GM23338 (cell line): ENCODE results near the gene DLL1. TPM values are rescaled to one million over a fixed set of nuclear protein-coding genes. Genes with fewer than 3 reads are reported as not detected.

Experiments
- ATAC-seq: fragments of 200-7000 bp; cut with Tn5 transposase; 3 replicates; pipeline ENCODE4 v1.9.1; 2020
- DNase-seq: peaks from one replicate; pipeline ENCODE4 v3.0.0-alpha.2; 2015; ENCODE audit warnings: low spot score
- H2AFZ ChIP-seq: fragments of 200-600 bp; sonication (generic); 2 replicates; pipeline ENCODE4 v1.8.0; 2016; ENCODE audit warnings: antibody characterized with exemption, mild to moderate bottlenecking, moderate library complexity
- H3F3A ChIP-seq: fragments of 200-600 bp; sonication (generic); replicated peaks from 2 replicates; pipeline ENCODE4 v1.8.0; 2017; ENCODE audit warnings: antibody characterized with exemption, mixed run types, low read depth
- H3K27ac ChIP-seq: fragments of 200-600 bp; sonication (generic); 2 replicates; pipeline ENCODE4 v1.6.1; 2016; ENCODE audit warnings: low read depth
- H3K27me3 ChIP-seq: fragments of 200-600 bp; sonication (generic); 2 replicates; pipeline ENCODE4 v1.8.0; 2016; ENCODE audit warnings: mild to moderate bottlenecking, mixed run types, moderate library complexity; ENCODE audit not compliant: insufficient read depth
- H3K36me3 ChIP-seq: fragments of 200-600 bp; sonication (generic); 2 replicates; pipeline ENCODE4 v1.8.0; 2016; ENCODE audit warnings: mild to moderate bottlenecking; ENCODE audit not compliant: insufficient read depth
- H3K4me1 ChIP-seq: fragments of 200-600 bp; sonication (generic); 2 replicates; pipeline ENCODE4 v1.8.0; 2016; ENCODE audit warnings: mild to moderate bottlenecking, moderate library complexity; ENCODE audit not compliant: insufficient read depth
- H3K4me2 ChIP-seq: fragments of 200-600 bp; sonication (generic); 2 replicates; pipeline ENCODE4 v1.7.1; 2017; ENCODE audit warnings: mixed run types
- H3K4me3 ChIP-seq: fragments of 200-600 bp; sonication (generic); 2 replicates; pipeline ENCODE4 v1.6.1; 2016; ENCODE audit warnings: mixed run types
- H3K79me2 ChIP-seq: fragments of 200-600 bp; sonication (generic); replicated peaks from 2 replicates; pipeline ENCODE4 v1.8.0; 2017; ENCODE audit warnings: mild to moderate bottlenecking; ENCODE audit not compliant: insufficient read depth
- H3K9me2 ChIP-seq: fragments of 200-600 bp; sonication (generic); 2 replicates; pipeline ENCODE4 v1.8.0; 2017; ENCODE audit not compliant: insufficient read depth
- H4K20me1 ChIP-seq: fragments of 200-600 bp; sonication (generic); replicated peaks from 2 replicates; pipeline ENCODE4 v1.8.0; 2017; ENCODE audit warnings: mild to moderate bottlenecking; ENCODE audit not compliant: insufficient read depth
- H3K27ac Mint-ChIP-seq: 2 replicates; pipeline ENCODE4 v1.8.0; 2020; ENCODE audit warnings: inconsistent platforms, mild to moderate bottlenecking, moderate library complexity, mixed read lengths
- H3K27me3 Mint-ChIP-seq: 3 replicates; pipeline ENCODE4 v1.8.0; 2022; ENCODE audit warnings: low read depth, mild to moderate bottlenecking, moderate library complexity, mixed read lengths, inconsistent platforms; ENCODE audit not compliant: insufficient read depth, poor library complexity
- H3K36me3 Mint-ChIP-seq: 3 replicates; pipeline ENCODE4 v1.8.0; 2021; ENCODE audit warnings: low read depth, mild to moderate bottlenecking, inconsistent platforms, moderate library complexity, mixed read lengths
- H3K4me1 Mint-ChIP-seq: 3 replicates; pipeline ENCODE4 v1.8.0; 2020; ENCODE audit warnings: mild to moderate bottlenecking, inconsistent platforms, mixed read lengths
- H3K4me3 Mint-ChIP-seq: 3 replicates; pipeline ENCODE4 v1.8.0; 2021; ENCODE audit warnings: moderate library complexity, mild to moderate bottlenecking, inconsistent platforms, mixed read lengths
- H3K9me3 Mint-ChIP-seq: 3 replicates; pipeline ENCODE4 v1.8.0; 2020; ENCODE audit warnings: moderate library complexity, mild to moderate bottlenecking, inconsistent platforms, mixed read lengths
- CREB1 ChIP-seq: fragments of 250-450 bp; sonication (Bioruptor Pico); IDR thresholded peaks from 2 replicates; pipeline ENCODE4 v1.5.0; 2020; ENCODE audit warnings: low read depth, mild to moderate bottlenecking, moderate library complexity
- CTCF ChIP-seq, 2 experiments: fragments of 200-600 bp in 1 of 2; sonication (generic) in 1 of 2; conservative IDR thresholded peaks; 2 replicates each; pipeline versions ENCODE4 v1.5.1 to v1.6.1; 2016 to 2017; ENCODE audit warnings: antibody characterized with exemption in 2 of 2, low read depth in 2 of 2, mild to moderate bottlenecking in 2 of 2, moderate library complexity in 1 of 2
- ETS1 ChIP-seq: IDR thresholded peaks from 2 replicates; pipeline ENCODE4 v1.6.1; 2016; ENCODE audit warnings: antibody characterized with exemption
- EZH2 ChIP-seq: fragments of 200-600 bp; sonication (generic); IDR thresholded peaks from one replicate; pipeline ENCODE4 v1.8.0; 2017; ENCODE audit warnings: antibody characterized with exemption, mild to moderate bottlenecking, low read depth; ENCODE audit not compliant: unreplicated experiment
- EZH2phosphoT487 ChIP-seq: fragments of 200-600 bp; sonication (generic); IDR thresholded peaks from one replicate; pipeline ENCODE4 v1.8.1; 2018; ENCODE audit warnings: antibody characterized with exemption; ENCODE audit not compliant: unreplicated experiment
- JUNB ChIP-seq: IDR thresholded peaks from one replicate; pipeline ENCODE4 v1.6.1; 2016; ENCODE audit warnings: antibody characterized with exemption; ENCODE audit not compliant: unreplicated experiment
- NANOG ChIP-seq: IDR thresholded peaks from 2 replicates; pipeline ENCODE4 v1.6.1; 2016; ENCODE audit warnings: antibody characterized with exemption, borderline replicate concordance
- POLR2AphosphoS5 ChIP-seq: IDR thresholded peaks from 2 replicates; pipeline ENCODE4 v1.6.1; 2016; ENCODE audit warnings: antibody characterized with exemption, low read depth
- REST ChIP-seq: IDR thresholded peaks from one replicate; pipeline ENCODE4 v1.6.1; 2018; ENCODE audit warnings: antibody characterized with exemption; ENCODE audit not compliant: unreplicated experiment
- STAT1 ChIP-seq: IDR thresholded peaks from one replicate; pipeline ENCODE4 v1.6.1; 2016; ENCODE audit warnings: antibody characterized with exemption; ENCODE audit not compliant: unreplicated experiment
- ZNF114 ChIP-seq: fragments of 250-450 bp; sonication (Bioruptor Pico); IDR thresholded peaks from 2 replicates; pipeline ENCODE4 v1.5.0; 2020; ENCODE audit warnings: mild to moderate bottlenecking, moderate library complexity
- ZNF331 ChIP-seq: fragments of 250-450 bp; sonication (Bioruptor Pico); IDR thresholded peaks from 2 replicates; pipeline ENCODE4 v1.5.0; 2020; ENCODE audit warnings: low read depth, mild to moderate bottlenecking, moderate library complexity
- ZNF462 ChIP-seq: fragments of 250-450 bp; sonication (Bioruptor Pico); IDR thresholded peaks from 2 replicates; pipeline ENCODE4 v1.5.0; 2020; ENCODE audit warnings: mild to moderate bottlenecking, moderate library complexity
- polyA plus RNA-seq: library from polyadenylated mRNA; unstranded; fragments of >200 nt; fragmentation: Nextera tagmentation; extraction: Ambion mirVana; gene quantifications from 2 replicates; pipeline ENCODE4 v1.2.1, GENCODE V29; 2016
- total RNA-seq: library from RNA; depleted of rRNA; stranded (reverse); fragments of >200 nt; shearing (Covaris generic); gene quantifications from 2 replicates; pipeline ENCODE4 v1.2.3, GENCODE V29; 2014

DLL1 gene
- total and polyA plus RNA-seq, 2 experiments from 2014 or later: 2.2 to 4.6 TPM

- ATAC-seq (no peak), DNase-seq (no peak)
- Histone ChIP-seq H3F3A (0 out of 2 replicates have a peak, but pooled peaks cover 3% of the 10 kb centered on the region), H3K36me3 (peaks cover 2% of the 10 kb centered on the region; the same call in 1 of the 2 replicates), H3K79me2 (peaks cover 57% of the 10 kb centered on the region), H3K4me1 (peaks cover 7% of the 10 kb centered on the region; the same call in 1 of the 2 replicates), H2AFZ (peak overlapping the region; percentile 94), H4K20me1 (no peaks in the 10 kb centered on the region; the same call in none of the 2 replicates), H3K27ac (no peak overlapping the region), H3K9me2 (peaks cover 4% of the 10 kb centered on the region), H3K4me2 (peak overlapping the region; percentile 93), H3K27me3 (peaks cover 24% of the 10 kb centered on the region), H3K4me3 (peak overlapping the region; percentile 76)
- peak overlapping the region; percentile 79 for H3K4me3 Mint-ChIP-seq
- peaks cover 44% of the 10 kb centered on the region for H3K9me3 Mint-ChIP-seq
- peaks cover 26% of the 10 kb centered on the region for H3K27me3 Mint-ChIP-seq
- H3K27ac Mint-ChIP-seq: no peak overlapping the region
- no peak for TF ChIP-seq CREB1 (CRISPR knock-in tag)
- no peak for TF ChIP-seq ZNF331 (CRISPR knock-in tag)
- no peak for TF ChIP-seq REST
- TF ChIP-seq CTCF (conservative IDR thresholded peaks at IDR 0.05; ENCODE audit: low read depth in 2 of 2): no peak
- no peak for TF ChIP-seq EZH2phosphoT487
- no peak for TF ChIP-seq ZNF462 (CRISPR knock-in tag)
- no peak for TF ChIP-seq JUNB
- TF ChIP-seq STAT1: no peak
- no peak for TF ChIP-seq ZNF114 (CRISPR knock-in tag)
- TF ChIP-seq NANOG: no peak
- no peak for TF ChIP-seq ETS1
- no peak for TF ChIP-seq EZH2
- no peak for TF ChIP-seq POLR2AphosphoS5
- H3K4me1 Mint-ChIP-seq: peaks cover 4% of the 10 kb centered on the region
- peaks cover 42% of the 10 kb centered on the region for H3K36me3 Mint-ChIP-seq
Observed at GRCh38 chr6:170307080-170307545, 16.2 kb upstream of the DLL1 start.
